Panc1 (cell line): Measurements from ENCODE around the gene ACTL7A. TPM values are rescaled to one million over a fixed set of nuclear protein-coding genes. Genes with fewer than 3 reads are reported as not detected.

Experiments
- ATAC-seq: fragments of 200-7000 bp; cut with Tn5 transposase; 2 replicates; pipeline ENCODE4 v1.9.1; 2020; ENCODE audit warnings: mild to moderate bottlenecking, moderate library complexity
- BruUV-seq: library from RNA; stranded (reverse); fragments of 400-500 nt; replicated peaks from 2 replicates; lab custom pipeline; 2021; lab: Mats Ljungman, UMichigan
- CTCF ChIA-PET: fragments of 300-600 bp; sonication (Branson Sonifier 250); formaldehyde crosslinking; loops from one replicate; lab custom pipeline; 2022; ENCODE audit warnings: antibody characterized with exemption; lab: Charles Lee
- POLR2A ChIA-PET: fragments of 300-600 bp; sonication (Branson Sonifier 250); formaldehyde crosslinking; loops from one replicate; lab custom pipeline; 2022; ENCODE audit warnings: antibody characterized with exemption; lab: Charles Lee
- DNase-seq: peaks from one replicate; pipeline ENCODE4 v3.0.0-alpha.2; 2010; ENCODE audit warnings: low read depth, low spot score
- H3K27ac ChIP-seq: 2 replicates; pipeline ENCODE4 v1.5.1; 2011; ENCODE audit warnings: mild to moderate bottlenecking, low read length, inconsistent platforms
- H3K27me3 ChIP-seq: fragments of 200-500 bp; sonication (Bioruptor generic); 2 replicates; pipeline ENCODE4 v1.6.0; 2014; ENCODE audit warnings: low read length, inconsistent platforms; ENCODE audit not compliant: control insufficient read depth, insufficient read depth
- H3K36me3 ChIP-seq: fragments of 200-500 bp; sonication (Bioruptor generic); 2 replicates; pipeline ENCODE4 v1.5.1; 2014; ENCODE audit warnings: inconsistent platforms, mild to moderate bottlenecking, low read length, moderate library complexity; ENCODE audit not compliant: control insufficient read depth, insufficient read depth
- H3K4me1 ChIP-seq: 2 replicates; pipeline ENCODE4 v1.5.1; 2011; ENCODE audit warnings: inconsistent platforms, mild to moderate bottlenecking, low read length, moderate library complexity; ENCODE audit not compliant: control insufficient read depth, insufficient read depth
- H3K4me3 ChIP-seq, 2 experiments: 2 replicates each; pipeline ENCODE4 v1.5.1; 2011 to 2012; ENCODE audit warnings: low read depth in 2 of 2, low read length in 2 of 2, mild to moderate bottlenecking in 2 of 2, inconsistent platforms in 1 of 2, moderate library complexity in 1 of 2
- H3K9me3 ChIP-seq: fragments of 200-500 bp; sonication (Bioruptor generic); 2 replicates; pipeline ENCODE4 v1.5.1; 2014; ENCODE audit warnings: low read depth, mild to moderate bottlenecking, inconsistent platforms, low read length, moderate library complexity; ENCODE audit not compliant: control insufficient read depth, insufficient read depth
- CTCF ChIP-seq: fragments of 450-650 bp; IDR thresholded peaks from 2 replicates; pipeline ENCODE4 v1.5.1; 2017; ENCODE audit warnings: mild to moderate bottlenecking
- POLR2AphosphoS5 ChIP-seq: IDR thresholded peaks from 2 replicates; pipeline ENCODE4 v1.6.1; 2012; ENCODE audit warnings: mild to moderate bottlenecking, low read depth, low read length, moderate library complexity
- REST ChIP-seq, 2 experiments: IDR thresholded peaks; 2 replicates each; pipeline ENCODE4 v1.6.1; 2011 to 2012; ENCODE audit warnings: low read depth in 2 of 2, control low read depth in 1 of 2, low read length in 1 of 2, mild to moderate bottlenecking in 1 of 2, moderate library complexity in 1 of 2; ENCODE audit not compliant: insufficient read depth in 1 of 2
- SIN3A ChIP-seq: IDR thresholded peaks from 2 replicates; pipeline ENCODE4 v1.6.1; 2012; ENCODE audit warnings: low read depth, mild to moderate bottlenecking, low read length, moderate library complexity, borderline replicate concordance; ENCODE audit not compliant: insufficient read depth
- TCF7L2 ChIP-seq: IDR thresholded peaks from 2 replicates; pipeline ENCODE4 v1.6.1; 2011; ENCODE audit warnings: mild to moderate bottlenecking, low read depth, low read length, inconsistent platforms
- in situ Hi-C: cut with HindIII; loops from 2 replicates; pipeline ENCODE4 v1.10.0; 2016; ENCODE audit warnings: low sequenced_read_pairs, low pct_unique_long_range_greater_than_20kb
- intact Hi-C: fragments of 100-400 bp; cut with micrococcal nuclease; formaldehyde crosslinking; loops from one replicate; pipeline ENCODE4 v1.10.0; 2022; ENCODE audit not compliant: unreplicated experiment
- total RNA-seq: library from RNA; stranded (reverse); gene quantifications from one replicate; pipeline ENCODE4 v1.2.1, GENCODE V29; 2021; ENCODE audit not compliant: unreplicated experiment

Gene ACTL7A
- total RNA-seq, 1 experiment from 2014 or later = not detected

- no peaks in the 10 kb centered on the region for H3K9me3 ChIP-seq
- CTCF ChIA-PET = no interaction called here
- no peak overlapping the region for H3K27ac ChIP-seq
- ATAC-seq (no peak), DNase-seq (no peak)
- peaks cover 13% of the 10 kb centered on the region; the same call in 1 of the 2 replicates for H3K36me3 ChIP-seq
- no peak overlapping the region for H3K4me3 ChIP-seq
- no peak for TF ChIP-seq POLR2AphosphoS5
- TF ChIP-seq SIN3A = no peak
- no peak for TF ChIP-seq REST (IDR thresholded peaks at IDR 0.05; ENCODE audit: insufficient read depth in 1 of 2, low read depth in 2 of 2, low read length in 1 of 2)
- TF ChIP-seq TCF7L2 = no peak
- TF ChIP-seq CTCF = no peak
- no TSS peak for BruUV-seq
- POLR2A ChIA-PET = no interaction called here
- no peaks in the 10 kb centered on the region for H3K4me1 ChIP-seq
- H3K27me3 ChIP-seq = no peaks in the 10 kb centered on the region
- intact Hi-C loops (no loop called here), in situ Hi-C loops (no loop called here)
Observed at GRCh38 chr9:108876425-108876824, 14.4 kb downstream of the ACTL7A start.

- no peak for ATAC-seq
- Histone ChIP-seq H3K36me3 (peaks cover 13% of the 10 kb centered on the region; the same call in 1 of the 2 replicates), H3K9me3 (no peaks in the 10 kb centered on the region), H3K4me1 (no peaks in the 10 kb centered on the region), H3K4me3 (no peak overlapping the region), H3K27me3 (no peaks in the 10 kb centered on the region), H3K27ac (no peak overlapping the region)
- intact Hi-C loops = no loop called here
- in situ Hi-C loops = no loop called here
- TF ChIP-seq SIN3A = no peak
- no peak for TF ChIP-seq REST (IDR thresholded peaks at IDR 0.05; ENCODE audit: insufficient read depth in 1 of 2, low read depth in 2 of 2, low read length in 1 of 2)
- no peak for TF ChIP-seq TCF7L2
- TF ChIP-seq POLR2AphosphoS5 = no peak
- no peak for TF ChIP-seq CTCF
- BruUV-seq = no TSS peak
- no peak for DNase-seq
- ChIA-PET POLR2A (no interaction called here), CTCF (no interaction called here)
Observed at GRCh38 chr9:108877524-108877923, 15.5 kb downstream of the ACTL7A start.
